Loucy (cell line): ENCODE measurements around the gene CTXN3.

Experiments
- H2AFZ ChIP-seq: fragments of 200-600 bp; sonication (generic); 2 replicates; pipeline ENCODE4 v1.6.0; 2016; ENCODE audit warnings: antibody characterized with exemption, mild to moderate bottlenecking, low read length, moderate library complexity
- H3F3A ChIP-seq: fragments of 200-600 bp; 2 replicates; pipeline ENCODE4 v1.6.0; 2016; ENCODE audit warnings: antibody characterized with exemption, low read depth, mild to moderate bottlenecking
- H3K27me3 ChIP-seq: fragments of 200-600 bp; sonication (generic); 2 replicates; pipeline ENCODE4 v1.6.1; 2014; ENCODE audit warnings: low read length, mild to moderate bottlenecking; ENCODE audit not compliant: insufficient read depth, poor library complexity, severe bottlenecking
- H3K36me3 ChIP-seq: fragments of 200-600 bp; sonication (generic); 2 replicates; pipeline ENCODE4 v1.6.1; 2016; ENCODE audit warnings: low read length; ENCODE audit not compliant: insufficient read depth
- H3K4me1 ChIP-seq: fragments of 200-600 bp; sonication (generic); 2 replicates; pipeline ENCODE4 v1.5.1; 2014; ENCODE audit warnings: low read length, mild to moderate bottlenecking; ENCODE audit not compliant: insufficient read depth, poor library complexity, severe bottlenecking
- H3K4me2 ChIP-seq: fragments of 200-600 bp; sonication (generic); 2 replicates; pipeline ENCODE4 v1.6.0; 2014; ENCODE audit warnings: antibody characterized with exemption, low read length, low read depth, mild to moderate bottlenecking; ENCODE audit not compliant: poor library complexity, severe bottlenecking
- H3K4me3 ChIP-seq: fragments of 200-600 bp; sonication (generic); 2 replicates; pipeline ENCODE4 v1.5.1; 2014; ENCODE audit warnings: low read length, mild to moderate bottlenecking, mixed read lengths; ENCODE audit not compliant: poor library complexity, severe bottlenecking
- H3K79me2 ChIP-seq: fragments of 200-600 bp; sonication (generic); 2 replicates; pipeline ENCODE4 v1.6.1; 2014; ENCODE audit warnings: low read length; ENCODE audit not compliant: insufficient read depth
- H3K9ac ChIP-seq: fragments of 200-600 bp; sonication (generic); 2 replicates; pipeline ENCODE4 v1.6.0; 2014; ENCODE audit warnings: mild to moderate bottlenecking, low read depth, low read length, moderate library complexity; ENCODE audit not compliant: poor library complexity, severe bottlenecking
- H3K9me2 ChIP-seq: fragments of 200-600 bp; sonication (generic); replicated peaks from 2 replicates; pipeline ENCODE4 v1.6.1; 2016; ENCODE audit warnings: low read depth, low read length, mixed read lengths
- H3K9me3 ChIP-seq: fragments of 200-600 bp; sonication (generic); 2 replicates; pipeline ENCODE4 v1.6.1; 2014; ENCODE audit warnings: mild to moderate bottlenecking, antibody characterized with exemption, low read length, low read depth; ENCODE audit not compliant: insufficient read depth
- H4K20me1 ChIP-seq: fragments of 200-600 bp; sonication (generic); 2 replicates; pipeline ENCODE4 v1.6.0; 2014; ENCODE audit warnings: antibody characterized with exemption, low read length, mild to moderate bottlenecking; ENCODE audit not compliant: insufficient read depth, poor library complexity, severe bottlenecking
- CTCF ChIP-seq: fragments of 200-600 bp; sonication (generic); conservative IDR thresholded peaks from 2 replicates; pipeline ENCODE4 v1.5.1; 2014; ENCODE audit warnings: mild to moderate bottlenecking, antibody characterized with exemption, low read length
- EZH2phosphoT487 ChIP-seq: fragments of 200-600 bp; IDR thresholded peaks from 2 replicates; pipeline ENCODE4 v1.6.1; 2018; ENCODE audit warnings: antibody characterized with exemption, mild to moderate bottlenecking, moderate library complexity, borderline replicate concordance

The CTXN3 gene

GRCh38 chr5:127642949-127643348, 5.9 kb upstream of the CTXN3 start:
- Histone ChIP-seq H3K79me2 (no peaks in the 10 kb centered on the region), H3K9me2 (no peaks in the 10 kb centered on the region), H3K27me3 (no peaks in the 10 kb centered on the region), H3K4me2 (no peak overlapping the region), H2AFZ (no peak overlapping the region), H3K9me3 (no peaks in the 10 kb centered on the region), H3K9ac (no peak overlapping the region), H3K36me3 (no peaks in the 10 kb centered on the region), H3F3A (no peaks in the 10 kb centered on the region), H4K20me1 (no peaks in the 10 kb centered on the region), H3K4me3 (no peak overlapping the region), H3K4me1 (no peaks in the 10 kb centered on the region)
- no peak for TF ChIP-seq CTCF

GRCh38 chr5:127643607-127644006, 5.3 kb upstream of the CTXN3 start:
- Histone ChIP-seq H3K79me2 (no peaks in the 10 kb centered on the region), H3K9me3 (no peaks in the 10 kb centered on the region), H3K9ac (no peak overlapping the region), H2AFZ (no peak overlapping the region), H3F3A (no peaks in the 10 kb centered on the region), H3K4me1 (no peaks in the 10 kb centered on the region), H3K27me3 (no peaks in the 10 kb centered on the region), H3K36me3 (no peaks in the 10 kb centered on the region), H3K9me2 (no peaks in the 10 kb centered on the region), H4K20me1 (no peaks in the 10 kb centered on the region), H3K4me3 (no peak overlapping the region), H3K4me2 (no peak overlapping the region)
- TF ChIP-seq CTCF = no peak
- no peak for TF ChIP-seq EZH2phosphoT487

- Histone ChIP-seq H3K4me1 (no peaks in the 10 kb centered on the region), H3K27me3 (no peaks in the 10 kb centered on the region)
- TF ChIP-seq EZH2phosphoT487 (no peak), CTCF (no peak)
Observed at GRCh38 chr5:127645300-127645726, 3.6 kb upstream of the CTXN3 start.

More at GRCh38 chr5:127645300-127645726, 3.6 kb upstream of the CTXN3 start:
- Histone ChIP-seq H2AFZ (no peak overlapping the region), H3K9me3 (no peaks in the 10 kb centered on the region), H3K36me3 (no peaks in the 10 kb centered on the region), H3K9ac (no peak overlapping the region), H3F3A (no peaks in the 10 kb centered on the region), H3K79me2 (no peaks in the 10 kb centered on the region), H4K20me1 (no peaks in the 10 kb centered on the region), H3K4me2 (no peak overlapping the region), H3K9me2 (no peaks in the 10 kb centered on the region), H3K4me3 (no peak overlapping the region)
